Gastroesophageal sphincter (tissue), 4 donors: ENCODE measurements around the gene SOST. TPM values are rescaled to one million over a fixed set of nuclear protein-coding genes. Genes with fewer than 3 reads are reported as not detected.
A peak's percentile ranks its signal among the peaks of the same experiment; 100 is the strongest.
"Not testable (repeated sequence)": the region's sequence is repeated elsewhere in the genome, so short reads cannot be mapped to it uniquely, and the experiment has no call there.

Experiments
- ATAC-seq: fragments of 150-250 bp; one replicate; pipeline ENCODE4 v1.9.1; 2016; ENCODE audit warnings: mild to moderate bottlenecking, moderate library complexity
- H3K27ac ChIP-seq, 4 donors: fragments of 200-600 bp; sonication (generic) in 3 of 4; 1 replicate in 3 of 4; 2 replicates in 1 of 4; pipeline ENCODE4 v1.5.1; 2016 to 2019
- H3K27me3 ChIP-seq: fragments of 200-600 bp; sonication (generic); one replicate; pipeline ENCODE4 v1.5.1; 2019
- H3K36me3 ChIP-seq, 2 donors: fragments of 200-600 bp; sonication (generic); one replicate each; pipeline ENCODE4 v1.5.1; 2019; ENCODE audit warnings: control low read depth in 1 of 2
- H3K4me1 ChIP-seq, 3 donors: fragments of 200-600 bp; sonication (generic); 1 replicate in 2 of 3; 2 replicates in 1 of 3; pipeline ENCODE4 v1.5.1; 2016 to 2019; ENCODE audit warnings: control low read depth in 2 of 3
- H3K4me3 ChIP-seq, 2 donors: fragments of 200-600 bp; sonication (generic); one replicate each; pipeline ENCODE4 v1.5.1; 2019; ENCODE audit warnings: mild to moderate bottlenecking in 1 of 2, moderate library complexity in 1 of 2
- H3K9me3 ChIP-seq, 3 donors: fragments of 200-600 bp; sonication (generic); one replicate each; pipeline ENCODE4 v1.5.1; 2017 to 2019; ENCODE audit warnings: control low read depth in 2 of 3
- CTCF ChIP-seq, 4 experiments: fragments of 200-600 bp in 2 of 4; fragments of 450-650 bp in 2 of 4; sonication (generic) in 1 of 4; IDR thresholded peaks; one replicate each; pipeline ENCODE4 v1.5.1; 2017 to 2019; ENCODE audit warnings: antibody characterized with exemption in 4 of 4, mild to moderate bottlenecking in 2 of 4, moderate library complexity in 2 of 4
- EP300 ChIP-seq: sonication (generic); formaldehyde crosslinking; IDR thresholded peaks from one replicate; pipeline ENCODE4 v1.6.1; 2017; ENCODE audit warnings: antibody characterized with exemption, mild to moderate bottlenecking
- POLR2A ChIP-seq, 2 donors: fragments of 450-650 bp; IDR thresholded peaks; one replicate each; pipeline ENCODE4 v1.6.1; 2017; ENCODE audit warnings: antibody characterized with exemption in 2 of 2, mild to moderate bottlenecking in 2 of 2, moderate library complexity in 1 of 2
- POLR2AphosphoS5 ChIP-seq: sonication (generic); formaldehyde crosslinking; IDR thresholded peaks from one replicate; pipeline ENCODE4 v1.6.1; 2017; ENCODE audit warnings: antibody characterized with exemption
- WGBS, 2 donors: methylation state at CpG; one replicate each; pipeline ENCODE4 v1.1.5; 2018; ENCODE audit warnings: low coverage in 1 of 2; 5-methylcytosine and 5-hydroxymethylcytosine counted together
- total RNA-seq, 4 donors: library from RNA; depleted of rRNA; stranded (reverse); fragments of >200 nt; gene quantifications; one replicate each; pipeline ENCODE4 v1.1.0, GENCODE V29; 2016

The SOST gene
- total RNA-seq, 4 donors from 2014 or later = 0.27 TPM; not detected in 3

DNA sequence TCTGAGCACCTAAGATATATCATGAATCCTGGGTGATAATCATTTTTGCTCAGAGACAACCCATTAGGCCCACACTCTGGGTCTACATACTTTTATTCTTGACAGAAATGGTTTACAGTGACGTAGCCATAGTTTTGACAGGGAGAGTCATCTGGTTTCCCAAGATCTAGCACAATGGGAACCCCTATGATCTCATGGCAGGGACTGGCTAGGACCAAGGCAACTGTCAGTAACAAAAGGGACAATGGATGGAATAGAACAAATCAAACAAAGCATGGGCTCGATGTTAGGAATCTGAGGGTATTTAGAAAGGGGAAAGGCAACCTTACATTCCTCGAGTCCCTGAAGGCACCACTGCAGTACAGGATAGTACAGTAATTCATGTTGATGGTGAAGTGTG is 42.1 kb upstream of the SOST start:
- TF ChIP-seq POLR2A (IDR thresholded peaks at IDR 0.05) = no peak
- no peak for TF ChIP-seq EP300
- no peaks in the 10 kb centered on the region for H3K4me1 ChIP-seq
- no peaks in the 10 kb centered on the region for H3K9me3 ChIP-seq
- WGBS, 2 donors = 72 to 79% methylated on average over 3 of the region's 3 CpGs
- H3K27ac ChIP-seq = no peak overlapping the region
- peaks cover 9% of the 10 kb centered on the region for H3K27me3 ChIP-seq
- H3K36me3 ChIP-seq = peaks cover 0 to 39% of the 10 kb centered on the region in 2 donors
- ATAC-seq = no peak
- H3K4me3 ChIP-seq = no peak overlapping the region

DNA sequence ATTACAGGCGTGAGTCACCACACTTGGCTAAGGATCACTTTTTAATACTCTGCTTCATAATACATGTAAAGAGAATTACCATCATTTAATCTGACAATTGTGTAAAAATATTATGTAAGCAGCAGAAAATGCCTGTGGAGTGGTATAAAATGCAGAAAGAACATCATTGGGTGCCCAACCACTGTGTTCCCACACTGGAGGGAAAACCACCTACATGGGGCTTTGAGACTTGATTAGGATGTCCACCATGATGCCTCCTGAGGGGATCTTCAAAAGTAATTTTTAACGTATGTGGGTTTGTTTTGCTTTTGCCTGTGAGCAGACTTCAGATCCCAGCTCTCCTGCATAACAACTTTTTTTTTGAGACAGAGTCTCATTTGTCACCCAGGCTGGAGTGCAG is 40.5 kb upstream of the SOST start:
- Histone ChIP-seq H3K4me3 (no peak overlapping the region), H3K9me3 (no peaks in the 10 kb centered on the region), H3K27me3 (peaks cover 9% of the 10 kb centered on the region), H3K4me1 (no peaks in the 10 kb centered on the region), H3K27ac (no peak overlapping the region), H3K36me3 (peaks cover 0 to 33% of the 10 kb centered on the region in 2 donors)
- TF ChIP-seq POLR2AphosphoS5 (no peak), CTCF (IDR thresholded peaks at IDR 0.05) (no peak), EP300 (no peak), POLR2A (IDR thresholded peaks at IDR 0.05) (no peak)
- 44 to 76% methylated on average over 1 to 2 of the region's 2 CpGs for WGBS, 2 donors
- ATAC-seq = no peak

GRCh38 chr17:43798024-43798423 is 39.4 kb upstream of the SOST start:
- not testable (repeated sequence) for H3K27me3 ChIP-seq, H3K9me3 ChIP-seq, ATAC-seq, H3K27ac ChIP-seq, H3K4me1 ChIP-seq, H3K4me3 ChIP-seq
- H3K36me3 ChIP-seq = peaks cover 0 to 23% of the 10 kb centered on the region in 2 donors
- 93% methylated on average over 3 of the region's 9 CpGs; no CpG with 5 or more reads in 1 of the 2 donors for WGBS, 2 donors

DNA sequence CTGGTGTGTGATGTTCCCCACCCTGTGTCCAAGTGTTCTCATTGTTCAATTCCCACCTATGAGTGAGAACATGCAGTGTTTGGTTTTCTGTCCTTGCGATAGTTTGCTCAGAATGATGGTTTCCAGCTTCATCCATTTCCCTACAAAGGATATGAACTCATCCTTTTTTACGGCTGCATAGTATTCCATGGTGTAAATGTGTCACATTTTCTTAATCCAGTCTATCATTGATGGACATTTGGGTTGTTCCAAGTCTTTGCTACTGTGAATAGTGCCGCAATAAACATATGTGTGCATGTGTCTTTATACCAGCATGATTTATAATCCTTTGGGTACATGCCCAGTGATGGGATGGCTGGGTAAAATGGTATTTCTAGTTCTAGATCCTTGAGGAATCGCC is 34.1 kb upstream of the SOST start:
- H3K27ac ChIP-seq, H3K4me1 ChIP-seq, H3K27me3 ChIP-seq, H3K4me3 ChIP-seq, H3K9me3 ChIP-seq, H3K36me3 ChIP-seq, ATAC-seq: not testable (repeated sequence)
- WGBS, 2 donors = 84 to 91% methylated on average over 3 to 4 of the region's 4 CpGs

GRCh38 chr17:43791589-43791988 is 33.0 kb upstream of the SOST start:
- H3K36me3 ChIP-seq = no peaks in the 10 kb centered on the region
- no peak overlapping the region for H3K4me3 ChIP-seq
- TF ChIP-seq POLR2A (IDR thresholded peaks at IDR 0.05) = no peak
- no peaks in the 10 kb centered on the region for H3K9me3 ChIP-seq
- WGBS, 2 donors = 0 to 23% methylated on average over 1 to 3 of the region's 3 CpGs
- no peak for ATAC-seq
- no peaks in the 10 kb centered on the region for H3K4me1 ChIP-seq
- peaks cover 8% of the 10 kb centered on the region for H3K27me3 ChIP-seq
- H3K27ac ChIP-seq = no peak overlapping the region

DNA sequence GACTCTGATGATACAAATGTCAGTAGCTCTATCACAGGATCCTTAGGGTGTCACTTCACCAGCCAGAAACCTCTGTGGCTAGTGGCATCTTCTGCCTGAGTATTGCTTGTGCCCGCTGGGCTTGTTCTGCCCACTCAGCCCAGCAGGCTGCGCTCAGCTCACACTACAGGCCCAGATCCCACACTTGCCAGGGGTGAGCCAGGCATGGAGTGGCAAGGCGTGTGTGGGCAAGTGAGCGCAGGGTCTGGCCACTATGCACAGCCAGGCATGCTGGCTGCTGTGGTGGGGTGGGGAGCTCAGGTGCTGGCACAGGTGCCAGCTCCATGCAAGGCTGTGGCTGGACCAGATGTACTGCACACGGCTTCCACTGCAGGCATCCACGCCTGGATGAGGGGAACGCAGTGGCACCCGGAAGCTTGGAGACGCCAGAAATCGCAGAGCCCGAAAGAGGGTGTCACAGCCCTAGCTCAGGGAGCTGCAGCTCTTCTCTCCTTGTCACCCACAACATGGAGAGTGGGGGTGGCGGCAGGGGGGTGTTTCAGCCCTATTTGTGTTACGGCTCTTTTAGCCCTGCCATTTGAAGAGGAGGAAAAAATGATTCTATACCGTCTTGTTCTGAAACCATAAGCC is 31.8 kb upstream of the SOST start:
- ATAC-seq = no peak
- Histone ChIP-seq H3K27ac (no peak overlapping the region), H3K4me1 (no peaks in the 10 kb centered on the region), H3K9me3 (no peaks in the 10 kb centered on the region), H3K36me3 (no peaks in the 10 kb centered on the region), H3K4me3 (no peak overlapping the region), H3K27me3 (peaks cover 8% of the 10 kb centered on the region)
- TF ChIP-seq POLR2AphosphoS5 (no peak), POLR2A (IDR thresholded peaks at IDR 0.05) (no peak), CTCF (IDR thresholded peaks at IDR 0.05) (peak in 1 of 4 experiments; percentile 9)
- WGBS, 2 donors = 58 to 100% methylated on average over 1 to 3 of the region's 14 CpGs

DNA sequence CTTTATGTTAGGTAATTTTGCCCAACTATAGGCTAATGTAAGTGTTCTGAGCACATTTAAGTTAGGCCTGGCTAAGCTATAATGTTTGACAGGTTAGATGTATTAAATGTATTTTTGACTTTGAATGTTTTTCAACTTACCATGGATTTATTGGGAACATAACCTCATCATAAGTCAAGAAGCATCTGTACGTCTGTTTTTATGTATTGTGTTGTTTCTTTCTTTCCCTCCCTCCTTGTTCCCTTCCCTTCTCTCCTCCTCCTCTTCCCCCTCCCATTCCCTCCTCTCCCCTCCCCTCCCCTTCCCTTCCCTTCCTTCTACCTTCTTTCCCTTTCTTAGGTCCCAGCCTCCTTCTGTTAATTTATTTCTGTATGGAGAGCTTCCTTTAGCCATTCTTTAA is 30.9 kb upstream of the SOST start:
- peaks cover 8% of the 10 kb centered on the region for H3K27me3 ChIP-seq
- H3K36me3 ChIP-seq = no peaks in the 10 kb centered on the region
- no peak overlapping the region for H3K27ac ChIP-seq
- TF ChIP-seq CTCF (IDR thresholded peaks at IDR 0.05) (no peak), POLR2AphosphoS5 (no peak), EP300 (no peak), POLR2A (IDR thresholded peaks at IDR 0.05) (no peak)
- ATAC-seq = no peak
- 57 to 80% methylated on average over 1 of the region's 1 CpG for WGBS, 2 donors
- no peaks in the 10 kb centered on the region for H3K4me1 ChIP-seq
- no peak overlapping the region for H3K4me3 ChIP-seq
- H3K9me3 ChIP-seq = no peaks in the 10 kb centered on the region
